OCI-LY7 (cell line): Measurements from ENCODE around the gene CCT6A. TPM values are rescaled to one million over a fixed set of nuclear protein-coding genes. Genes with fewer than 3 reads are reported as not detected.
"Not testable (repeated sequence)": the region's sequence is repeated elsewhere in the genome, so short reads cannot be mapped to it uniquely, and the experiment has no call there.

Experiments
- BruUV-seq: library from RNA; stranded (reverse); fragments of 400-500 nt; replicated peaks from 2 replicates; lab custom pipeline; 2021; lab: Mats Ljungman, UMichigan
- CTCF ChIA-PET: fragments of 300-600 bp; sonication (Branson Sonifier 250); formaldehyde crosslinking; loops from one replicate; lab custom pipeline; 2022; ENCODE audit warnings: antibody characterized with exemption; ENCODE audit not compliant: unreplicated experiment; lab: Charles Lee
- POLR2A ChIA-PET: fragments of 300-600 bp; sonication (Branson Sonifier 250); formaldehyde crosslinking; loops from one replicate; lab custom pipeline; 2022; ENCODE audit warnings: antibody characterized with exemption; lab: Charles Lee
- DNase-seq: peaks from one replicate; pipeline ENCODE4 v3.0.0-alpha.2; 2015; ENCODE audit warnings: low spot score
- H2AFZ ChIP-seq: fragments of 200-600 bp; sonication (generic), shearing (Covaris generic); 2 replicates; pipeline ENCODE4 v1.6.1; 2014; ENCODE audit warnings: mild to moderate bottlenecking, antibody characterized with exemption, low read length, moderate library complexity
- H3K27ac ChIP-seq: fragments of 200-600 bp; sonication (generic); 2 replicates; pipeline ENCODE4 v1.5.1; 2014; ENCODE audit warnings: mixed run types, low read depth, mild to moderate bottlenecking, moderate library complexity, low read length, inconsistent platforms; ENCODE audit not compliant: poor library complexity, severe bottlenecking
- H3K36me3 ChIP-seq: fragments of 200-600 bp; sonication (generic); 2 replicates; pipeline ENCODE4 v1.6.1; 2014; ENCODE audit warnings: mild to moderate bottlenecking, antibody characterized with exemption, low read length, moderate library complexity, mixed read lengths; ENCODE audit not compliant: insufficient read depth
- H3K4me1 ChIP-seq: fragments of 200-600 bp; sonication (generic); 2 replicates; pipeline ENCODE4 v1.5.1; 2014; ENCODE audit warnings: mild to moderate bottlenecking, low read length; ENCODE audit not compliant: insufficient read depth, poor library complexity, severe bottlenecking
- H3K4me2 ChIP-seq: fragments of 200-600 bp; sonication (generic); 2 replicates; pipeline ENCODE4 v1.6.1; 2014; ENCODE audit warnings: mild to moderate bottlenecking, low read length
- H3K4me3 ChIP-seq: fragments of 200-600 bp; sonication (generic); 2 replicates; pipeline ENCODE4 v1.5.1; 2014; ENCODE audit warnings: mild to moderate bottlenecking, low read depth, low read length; ENCODE audit not compliant: poor library complexity, severe bottlenecking
- H3K79me2 ChIP-seq: fragments of 200-600 bp; sonication (generic); 2 replicates; pipeline ENCODE4 v1.6.1; 2016; ENCODE audit warnings: low read depth, mild to moderate bottlenecking, low read length, moderate library complexity, mixed read lengths; ENCODE audit not compliant: insufficient read depth
- H3K9me2 ChIP-seq: fragments of 200-600 bp; sonication (generic); 2 replicates; pipeline ENCODE4 v1.6.1; 2016; ENCODE audit warnings: mild to moderate bottlenecking, low read length, mixed read lengths; ENCODE audit not compliant: insufficient read depth
- H3K9me3 ChIP-seq: fragments of 200-600 bp; sonication (generic); 2 replicates; pipeline ENCODE4 v1.6.1; 2014; ENCODE audit warnings: mild to moderate bottlenecking, mixed run types, low read length, mixed read lengths
- H4K20me1 ChIP-seq: fragments of 200-600 bp; sonication (generic); 2 replicates; pipeline ENCODE4 v1.6.1; 2014; ENCODE audit warnings: mild to moderate bottlenecking, antibody characterized with exemption, low read length, moderate library complexity, mixed read lengths; ENCODE audit not compliant: insufficient read depth
- CTCF ChIP-seq: fragments of 200-600 bp; sonication (generic); conservative IDR thresholded peaks from 2 replicates; pipeline ENCODE4 v1.5.1; 2014; ENCODE audit warnings: mild to moderate bottlenecking, antibody characterized with exemption, low read length, moderate library complexity, mixed read lengths
- EZH2phosphoT487 ChIP-seq: fragments of 200-600 bp; sonication (generic); IDR thresholded peaks from 2 replicates; pipeline ENCODE4 v1.6.1; 2018; ENCODE audit warnings: low read depth, borderline replicate concordance, mild to moderate bottlenecking, mixed run types, antibody characterized with exemption, low read length, moderate library complexity, mixed read lengths
- intact Hi-C: fragments of 100-400 bp; cut with micrococcal nuclease; formaldehyde crosslinking; loops from one replicate; pipeline ENCODE4 v1.10.0; 2022; ENCODE audit not compliant: unreplicated experiment
- total RNA-seq, 2 experiments: library from RNA; depleted of rRNA in 1 of 2; stranded (reverse); fragments of >200 nt in 1 of 2; shearing (Covaris generic) in 1 of 2; gene quantifications; 2 replicates each; pipeline ENCODE4 v1.2.3, GENCODE V29; 2014 to 2022

CCT6A gene
- total RNA-seq, 2 experiments from 2014 or later, result 151 to 219 TPM

GRCh38 chr7:56063882-56064625, 12.5 kb downstream of the CCT6A start, which contains the start of gene SUMF2:
Gene SUMF2 (plus strand): TSS chr7:56064286. CDS start chr7:56064312, 26 bp downstream.
- POLR2A ChIA-PET, result interaction anchor here (0.9 to 4.9 kb wide), 8 partner anchors 8 to 43 kb away, joined by 3 to 46 read pairs (median 6); partner anchors contain the start of genes CCT6A, CHCHD2 and PSPH
- Histone ChIP-seq H3K27ac (peak within 1 kb of the TSS; percentile 79), H4K20me1 (0 out of 2 replicates have a peak, but pooled peaks cover 6% of the 10 kb centered on the region), H2AFZ (peak within 1 kb of the TSS; percentile 52), H3K4me1 (peaks cover 26% of the 10 kb centered on the region), H3K4me2 (peak within 1 kb of the TSS; percentile 83), H3K4me3 (peak within 1 kb of the TSS; percentile 91), H3K9me3 (no peaks in the 10 kb centered on the region), H3K9me2 (no peaks in the 10 kb centered on the region), H3K79me2 (peaks cover 26% of the 10 kb centered on the region), H3K36me3 (peaks cover 69% of the 10 kb centered on the region)
- CTCF ChIA-PET, result no interaction called here
- TF ChIP-seq CTCF, result 0 out of 2 replicates have a peak, but pooled peaks have one; percentile 31
- no peak for TF ChIP-seq EZH2phosphoT487
- peak; percentile 93 for DNase-seq
- no TSS peak for BruUV-seq
- intact Hi-C loops, result loop anchor here (1.0 to 10.0 kb wide), 2 partner anchors 13 to 699 kb away; partner anchors contain the start of genes CCT6A, LANCL2 and PSPH

- DNase-seq, H4K20me1 ChIP-seq, H3K27ac ChIP-seq, CTCF ChIA-PET, H2AFZ ChIP-seq, H3K9me3 ChIP-seq, BruUV-seq, H3K4me3 ChIP-seq, H3K4me2 ChIP-seq, H3K9me2 ChIP-seq: not testable (repeated sequence)
- intact Hi-C loops, result loop anchor here (10.0 kb wide), 1 partner anchor 702 kb away; the partner anchor contains the start of gene LANCL2
- Histone ChIP-seq H3K79me2 (peaks cover 14% of the 10 kb centered on the region), H3K36me3 (peaks cover 62% of the 10 kb centered on the region), H3K4me1 (peaks cover 26% of the 10 kb centered on the region)
- POLR2A ChIA-PET, result interaction anchor here (1.1 to 4.9 kb wide), 2 partner anchors 15 to 58 kb away, joined by 3 to 46 read pairs; partner anchors contain the start of genes CCT6A and PSPH
These were observed 14.8 kb downstream of the CCT6A start for GRCh38 chr7:56066376-56066775.

- Histone ChIP-seq H3K79me2 (no peaks in the 10 kb centered on the region), H3K4me3 (no peak overlapping the region), H3K27ac (no peak overlapping the region), H2AFZ (no peak overlapping the region), H3K36me3 (peaks cover 36% of the 10 kb centered on the region), H3K4me2 (no peak overlapping the region), H3K9me3 (no peaks in the 10 kb centered on the region), H3K9me2 (no peaks in the 10 kb centered on the region), H3K4me1 (no peaks in the 10 kb centered on the region), H4K20me1 (no peaks in the 10 kb centered on the region)
- no TSS peak for BruUV-seq
- intact Hi-C loops, result loop anchor here (1.0 kb wide), 2 partner anchors 70 to 433 kb away; no protein-coding TSS in a partner anchor
- POLR2A ChIA-PET, result interaction anchor here (0.9 to 1.3 kb wide), 3 partner anchors 9 to 433 kb away, joined by 3 to 10 read pairs (median 4); no protein-coding TSS in a partner anchor
- peak; percentile 78 for DNase-seq
- TF ChIP-seq CTCF, result peak; percentile 93
- TF ChIP-seq EZH2phosphoT487, result no peak
- CTCF ChIA-PET, result interaction anchor here (0.6 to 1.2 kb wide), 3 partner anchors 9 to 23 kb away, joined by 3 to 5 read pairs (median 3); partner anchors contain the start of genes CCT6A and PSPH
These were observed 22.8 kb downstream of the CCT6A start for GRCh38 chr7:56074371-56074791.
